ENCODE data around the gene CYP24A1.

DNA sequence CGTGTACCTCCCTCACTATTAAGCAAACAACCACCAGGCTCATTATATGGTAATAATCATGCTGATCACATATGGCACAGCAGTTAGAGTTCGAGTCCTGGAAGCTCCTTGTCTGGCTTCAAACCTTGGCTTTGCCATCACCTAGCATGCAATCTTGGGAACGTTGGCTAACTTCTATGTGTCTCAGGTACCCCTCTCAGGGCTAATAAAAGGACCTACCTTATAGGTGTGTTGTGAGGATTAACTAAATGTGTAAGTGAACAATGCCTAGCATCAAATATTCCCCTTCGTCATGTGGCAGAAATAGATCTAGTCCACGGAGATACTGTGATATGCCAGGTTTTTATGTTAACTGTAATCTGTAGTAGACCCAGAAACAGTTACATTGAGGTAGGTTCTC is 10.4 kb downstream of the CYP24A1 start:
- TF ChIP-seq, protein P1, sequence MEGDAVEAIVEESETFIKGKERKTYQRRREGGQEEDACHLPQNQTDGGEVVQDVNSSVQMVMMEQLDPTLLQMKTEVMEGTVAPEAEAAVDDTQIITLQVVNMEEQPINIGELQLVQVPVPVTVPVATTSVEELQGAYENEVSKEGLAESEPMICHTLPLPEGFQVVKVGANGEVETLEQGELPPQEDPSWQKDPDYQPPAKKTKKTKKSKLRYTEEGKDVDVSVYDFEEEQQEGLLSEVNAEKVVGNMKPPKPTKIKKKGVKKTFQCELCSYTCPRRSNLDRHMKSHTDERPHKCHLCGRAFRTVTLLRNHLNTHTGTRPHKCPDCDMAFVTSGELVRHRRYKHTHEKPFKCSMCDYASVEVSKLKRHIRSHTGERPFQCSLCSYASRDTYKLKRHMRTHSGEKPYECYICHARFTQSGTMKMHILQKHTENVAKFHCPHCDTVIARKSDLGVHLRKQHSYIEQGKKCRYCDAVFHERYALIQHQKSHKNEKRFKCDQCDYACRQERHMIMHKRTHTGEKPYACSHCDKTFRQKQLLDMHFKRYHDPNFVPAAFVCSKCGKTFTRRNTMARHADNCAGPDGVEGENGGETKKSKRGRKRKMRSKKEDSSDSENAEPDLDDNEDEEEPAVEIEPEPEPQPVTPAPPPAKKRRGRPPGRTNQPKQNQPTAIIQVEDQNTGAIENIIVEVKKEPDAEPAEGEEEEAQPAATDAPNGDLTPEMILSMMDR (IDR thresholded peaks at IDR 0.05): no peak
- TF ChIP-seq POLR2A (IDR thresholded peaks at IDR 0.05): no peak
